ENCODE results near the gene SPDYC.
A peak's percentile ranks its signal among the peaks of the same experiment; 100 is the strongest.

The SPDYC gene

GRCh38 chr11:65170058-65170534, at the start of gene SPDYC:
SPDYC (plus strand) TSS chr11:65170233; CDS start chr11:65171358, 1,125 bp downstream.
- FAIRE-seq, result no peak
- no peak for DNase-seq (ENCODE audit: low spot score)

- DNase-seq (ENCODE audit: low spot score), result no peak
- no peak for FAIRE-seq
These were observed 49.2 kb upstream of the SPDYC start for GRCh38 chr11:65120831-65121230.

- DNase-seq (ENCODE audit: low spot score) (no peak), FAIRE-seq (no peak)
These were observed 48.6 kb upstream of the SPDYC start for GRCh38 chr11:65121447-65121864.

GRCh38 chr11:65121865-65122696, 48.0 kb upstream of the SPDYC start, which contains the start of the genes FAU and MRPL49:
FAU (minus strand) TSS chr11:65122134; CDS start chr11:65121813, 321 bp downstream.
MRPL49 (plus strand) TSS chr11:65122321; CDS start chr11:65122347, 26 bp downstream.
- peak; percentile 92 for DNase-seq (ENCODE audit: low spot score)

GRCh38 chr11:65124480-65125196, 45.4 kb upstream of the SPDYC start:
- FAIRE-seq (no peak), DNase-seq (ENCODE audit: low spot score) (no peak)

More at GRCh38 chr11:65121865-65122696, 48.0 kb upstream of the SPDYC start, which contains the start of the genes FAU and MRPL49:
- FAIRE-seq, result peak; percentile 63

GRCh38 chr11:65125197-65126056, 44.6 kb upstream of the SPDYC start:
- no peak for FAIRE-seq
- DNase-seq (ENCODE audit: low spot score), result no peak

GRCh38 chr11:65126624-65127274, 43.3 kb upstream of the SPDYC start:
- no peak for FAIRE-seq
- DNase-seq (ENCODE audit: low spot score), result no peak

- DNase-seq (ENCODE audit: low spot score) (no peak), FAIRE-seq (no peak)
These were observed 42.4 kb upstream of the SPDYC start for GRCh38 chr11:65127473-65128181.

- DNase-seq (ENCODE audit: low spot score) (no peak), FAIRE-seq (no peak)
These were observed 41.6 kb upstream of the SPDYC start for GRCh38 chr11:65128182-65129145.

GRCh38 chr11:65129649-65130441, 40.2 kb upstream of the SPDYC start:
- DNase-seq (ENCODE audit: low spot score) (no peak), FAIRE-seq (no peak)

- FAIRE-seq (no peak), DNase-seq (ENCODE audit: low spot score) (no peak)
These were observed 39.2 kb upstream of the SPDYC start for GRCh38 chr11:65130631-65131416.

- FAIRE-seq (no peak), DNase-seq (ENCODE audit: low spot score) (no peak)
These were observed 38.6 kb upstream of the SPDYC start for GRCh38 chr11:65131417-65131776.

- no peak for DNase-seq (ENCODE audit: low spot score)
- no peak for FAIRE-seq
These were observed 38.2 kb upstream of the SPDYC start for GRCh38 chr11:65131895-65132237.

GRCh38 chr11:65132238-65132987, 37.6 kb upstream of the SPDYC start:
- no peak for FAIRE-seq

GRCh38 chr11:65132988-65133700, 36.9 kb upstream of the SPDYC start:
- DNase-seq (ENCODE audit: low spot score) (no peak), FAIRE-seq (no peak)

More at GRCh38 chr11:65132238-65132987, 37.6 kb upstream of the SPDYC start:
- DNase-seq (ENCODE audit: low spot score), result no peak

- no peak for FAIRE-seq
- DNase-seq (ENCODE audit: low spot score), result no peak
These were observed 36.3 kb upstream of the SPDYC start for GRCh38 chr11:65133724-65134123.

All from RCC 7860 (cell line).